SU-DHL-6 (cell line): Measurements from ENCODE around the gene ZNF584.

Experiments
- CTCF ChIP-seq: fragments of 200-600 bp; sonication (generic); IDR thresholded peaks from one replicate; pipeline ENCODE4 v1.5.1; 2017; ENCODE audit warnings: antibody characterized with exemption, mild to moderate bottlenecking, low read length, moderate library complexity; ENCODE audit not compliant: insufficient read depth, poor library complexity, severe bottlenecking
- EZH2phosphoT487 ChIP-seq: fragments of 200-600 bp; sonication (generic), shearing (Covaris generic); conservative IDR thresholded peaks from 2 replicates; pipeline ENCODE4 v1.6.1; 2018; ENCODE audit warnings: mild to moderate bottlenecking, antibody characterized with exemption, low read length, moderate library complexity, mixed read lengths

DNA sequence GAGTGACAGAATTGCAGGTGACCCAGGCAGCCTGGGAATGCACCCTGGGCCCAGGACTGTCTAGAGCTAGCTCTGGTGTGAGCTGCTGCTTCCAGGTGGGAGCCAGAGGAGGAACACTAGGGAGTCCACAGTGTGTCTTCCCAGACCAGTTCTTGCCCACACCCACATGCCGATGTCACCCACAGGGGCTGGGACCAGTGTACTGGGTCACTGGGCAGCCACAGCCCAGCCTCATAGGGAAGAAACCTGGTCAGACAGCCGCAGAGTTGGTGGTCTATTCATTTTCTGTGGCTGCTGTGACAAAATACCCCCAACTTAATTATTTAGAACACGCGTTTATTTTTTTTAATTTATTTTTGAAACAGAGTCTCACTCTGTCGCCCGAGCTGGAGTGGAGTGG is 9.9 kb upstream of the ZNF584 start:
- TF ChIP-seq CTCF (no peak), EZH2phosphoT487 (no peak)
